Panc1 (cell line): ENCODE measurements around the gene MAD1L1. TPM values are rescaled to one million over a fixed set of nuclear protein-coding genes. Genes with fewer than 3 reads are reported as not detected.

ENCODE experiments used
- ATAC-seq: fragments of 200-7000 bp; cut with Tn5 transposase; 2 replicates; pipeline ENCODE4 v1.9.1; 2020; ENCODE audit warnings: mild to moderate bottlenecking, moderate library complexity
- BruUV-seq: library from RNA; stranded (reverse); fragments of 400-500 nt; replicated peaks from 2 replicates; lab custom pipeline; 2021; lab: Mats Ljungman, UMichigan
- CTCF ChIA-PET: fragments of 300-600 bp; sonication (Branson Sonifier 250); formaldehyde crosslinking; loops from one replicate; lab custom pipeline; 2022; ENCODE audit warnings: antibody characterized with exemption; lab: Charles Lee
- POLR2A ChIA-PET: fragments of 300-600 bp; sonication (Branson Sonifier 250); formaldehyde crosslinking; loops from one replicate; lab custom pipeline; 2022; ENCODE audit warnings: antibody characterized with exemption; lab: Charles Lee
- DNase-seq: peaks from one replicate; pipeline ENCODE4 v3.0.0-alpha.2; 2010; ENCODE audit warnings: low read depth, low spot score
- H3K27ac ChIP-seq: 2 replicates; pipeline ENCODE4 v1.5.1; 2011; ENCODE audit warnings: mild to moderate bottlenecking, low read length, inconsistent platforms
- H3K27me3 ChIP-seq: fragments of 200-500 bp; sonication (Bioruptor generic); 2 replicates; pipeline ENCODE4 v1.6.0; 2014; ENCODE audit warnings: low read length, inconsistent platforms; ENCODE audit not compliant: control insufficient read depth, insufficient read depth
- H3K36me3 ChIP-seq: fragments of 200-500 bp; sonication (Bioruptor generic); 2 replicates; pipeline ENCODE4 v1.5.1; 2014; ENCODE audit warnings: inconsistent platforms, mild to moderate bottlenecking, low read length, moderate library complexity; ENCODE audit not compliant: control insufficient read depth, insufficient read depth
- H3K4me1 ChIP-seq: 2 replicates; pipeline ENCODE4 v1.5.1; 2011; ENCODE audit warnings: inconsistent platforms, mild to moderate bottlenecking, low read length, moderate library complexity; ENCODE audit not compliant: control insufficient read depth, insufficient read depth
- H3K4me3 ChIP-seq, 2 experiments: 2 replicates each; pipeline ENCODE4 v1.5.1; 2011 to 2012; ENCODE audit warnings: low read depth in 2 of 2, low read length in 2 of 2, mild to moderate bottlenecking in 2 of 2, inconsistent platforms in 1 of 2, moderate library complexity in 1 of 2
- H3K9me3 ChIP-seq: fragments of 200-500 bp; sonication (Bioruptor generic); 2 replicates; pipeline ENCODE4 v1.5.1; 2014; ENCODE audit warnings: low read depth, mild to moderate bottlenecking, inconsistent platforms, low read length, moderate library complexity; ENCODE audit not compliant: control insufficient read depth, insufficient read depth
- CTCF ChIP-seq: fragments of 450-650 bp; IDR thresholded peaks from 2 replicates; pipeline ENCODE4 v1.5.1; 2017; ENCODE audit warnings: mild to moderate bottlenecking
- POLR2AphosphoS5 ChIP-seq: IDR thresholded peaks from 2 replicates; pipeline ENCODE4 v1.6.1; 2012; ENCODE audit warnings: mild to moderate bottlenecking, low read depth, low read length, moderate library complexity
- REST ChIP-seq, 2 experiments: IDR thresholded peaks; 2 replicates each; pipeline ENCODE4 v1.6.1; 2011 to 2012; ENCODE audit warnings: low read depth in 2 of 2, control low read depth in 1 of 2, low read length in 1 of 2, mild to moderate bottlenecking in 1 of 2, moderate library complexity in 1 of 2; ENCODE audit not compliant: insufficient read depth in 1 of 2
- SIN3A ChIP-seq: IDR thresholded peaks from 2 replicates; pipeline ENCODE4 v1.6.1; 2012; ENCODE audit warnings: low read depth, mild to moderate bottlenecking, low read length, moderate library complexity, borderline replicate concordance; ENCODE audit not compliant: insufficient read depth
- TCF7L2 ChIP-seq: IDR thresholded peaks from 2 replicates; pipeline ENCODE4 v1.6.1; 2011; ENCODE audit warnings: mild to moderate bottlenecking, low read depth, low read length, inconsistent platforms
- in situ Hi-C: cut with HindIII; loops from 2 replicates; pipeline ENCODE4 v1.10.0; 2016; ENCODE audit warnings: low sequenced_read_pairs, low pct_unique_long_range_greater_than_20kb
- intact Hi-C: fragments of 100-400 bp; cut with micrococcal nuclease; formaldehyde crosslinking; loops from one replicate; pipeline ENCODE4 v1.10.0; 2022; ENCODE audit not compliant: unreplicated experiment
- total RNA-seq: library from RNA; stranded (reverse); gene quantifications from one replicate; pipeline ENCODE4 v1.2.1, GENCODE V29; 2021; ENCODE audit not compliant: unreplicated experiment

Gene MAD1L1
- total RNA-seq, 1 experiment from 2014 or later, result 70.8 TPM

- no TSS peak for BruUV-seq
- H3K27ac ChIP-seq, result no peak overlapping the region
- no peaks in the 10 kb centered on the region for H3K9me3 ChIP-seq
- DNase-seq (no peak), ATAC-seq (no peak)
- H3K36me3 ChIP-seq, result no peaks in the 10 kb centered on the region
- no peaks in the 10 kb centered on the region for H3K27me3 ChIP-seq
- intact Hi-C loops, result no loop called here
- no peaks in the 10 kb centered on the region for H3K4me1 ChIP-seq
- H3K4me3 ChIP-seq, result no peak overlapping the region
- CTCF ChIA-PET, result no interaction called here
- in situ Hi-C loops, result no loop called here
- TF ChIP-seq TCF7L2, result no peak
- POLR2A ChIA-PET, result interaction anchor here (0.7 kb wide), 1 partner anchor 9 kb away, joined by 8 read pairs; no protein-coding TSS in a partner anchor
Measured at GRCh38 chr7:2090526-2091520, 141.9 kb downstream of the MAD1L1 start.

- Histone ChIP-seq H3K4me1 (no peaks in the 10 kb centered on the region), H3K4me3 (no peak overlapping the region), H3K27ac (no peak overlapping the region), H3K9me3 (no peaks in the 10 kb centered on the region), H3K27me3 (no peaks in the 10 kb centered on the region), H3K36me3 (no peaks in the 10 kb centered on the region)
- CTCF ChIA-PET, result interaction anchor here (0.5 kb wide), 1 partner anchor 206 kb away, joined by 5 read pairs; no protein-coding TSS in a partner anchor
- ATAC-seq, result no peak
- no peak for DNase-seq
- intact Hi-C loops (no loop called here), in situ Hi-C loops (no loop called here)
- BruUV-seq, result no TSS peak
- TF ChIP-seq CTCF (no peak), SIN3A (no peak)
- POLR2A ChIA-PET, result no interaction called here
Measured at GRCh38 chr7:2088801-2089200, 143.9 kb downstream of the MAD1L1 start.

GRCh38 chr7:2087744-2088143, 145.0 kb downstream of the MAD1L1 start:
- Histone ChIP-seq H3K27ac (no peak overlapping the region), H3K27me3 (no peaks in the 10 kb centered on the region), H3K4me3 (no peak overlapping the region), H3K4me1 (no peaks in the 10 kb centered on the region), H3K36me3 (no peaks in the 10 kb centered on the region), H3K9me3 (no peaks in the 10 kb centered on the region)
- DNase-seq (no peak), ATAC-seq (no peak)
- no TSS peak for BruUV-seq
- ChIA-PET POLR2A (no interaction called here), CTCF (no interaction called here)
- in situ Hi-C loops, result no loop called here
- intact Hi-C loops, result no loop called here
- TF ChIP-seq SIN3A (no peak), CTCF (no peak), REST (IDR thresholded peaks at IDR 0.05; ENCODE audit: insufficient read depth in 1 of 2, low read depth in 2 of 2, low read length in 1 of 2) (no peak), TCF7L2 (no peak), POLR2AphosphoS5 (no peak)
